IMR-90 (cell line): ENCODE measurements around the gene ATP9B. TPM values are rescaled to one million over a fixed set of nuclear protein-coding genes. Genes with fewer than 3 reads are reported as not detected.
A peak's percentile ranks its signal among the peaks of the same experiment; 100 is the strongest.

Experiments used
- ATAC-seq: fragments of 200-7000 bp; cut with Tn5 transposase; 2 replicates; pipeline ENCODE4 v1.9.1; 2020; ENCODE audit warnings: low read depth, mild to moderate bottlenecking, moderate library complexity
- BruUV-seq: library from RNA; stranded (reverse); fragments of 400-500 nt; replicated peaks from 2 replicates; lab custom pipeline; 2021; lab: Mats Ljungman, UMichigan
- CTCF ChIA-PET: fragments of 300-600 bp; formaldehyde crosslinking; extraction: SDS; loops from one replicate; lab custom pipeline; 2021; ENCODE audit warnings: antibody characterized with exemption; lab: Yijun Ruan, JAX
- POLR2A ChIA-PET: fragments of 300-600 bp; sonication (Branson Sonifier 250); formaldehyde crosslinking; loops from one replicate; lab custom pipeline; 2022; ENCODE audit warnings: antibody characterized with exemption; ENCODE audit not compliant: unreplicated experiment; lab: Charles Lee
- DNase-seq: peaks from one replicate; pipeline ENCODE4 v3.0.0; 2013
- H2AFZ ChIP-seq: replicated peaks from 2 replicates; pipeline ENCODE3; 2013; ENCODE audit warnings: low read length, mild to moderate bottlenecking; ENCODE audit not compliant: poor library complexity
- H2AK5ac ChIP-seq: 2 replicates; pipeline ENCODE4 v1.6.1; 2013; ENCODE audit warnings: low read depth, low read length, inconsistent platforms
- H2AK9ac ChIP-seq: replicated peaks from 2 replicates; pipeline ENCODE3; 2013; ENCODE audit warnings: mild to moderate bottlenecking, low read depth, low read length, moderate library complexity; ENCODE audit not compliant: poor library complexity
- H2BK120ac ChIP-seq: 2 replicates; pipeline ENCODE4 v1.6.1; 2013; ENCODE audit warnings: low read depth, low read length, inconsistent platforms
- H2BK15ac ChIP-seq: 3 replicates; pipeline ENCODE4 v1.6.1; 2013; ENCODE audit warnings: low read depth, low read length, inconsistent platforms
- H2BK20ac ChIP-seq: 2 replicates; pipeline ENCODE4 v1.6.1; 2013; ENCODE audit warnings: low read depth, mild to moderate bottlenecking, inconsistent platforms, low read length, moderate library complexity
- H2BK5ac ChIP-seq: 2 replicates; pipeline ENCODE4 v1.6.1; 2013; ENCODE audit warnings: mild to moderate bottlenecking, low read depth, low read length, inconsistent platforms; ENCODE audit not compliant: poor library complexity, severe bottlenecking
- H3K14ac ChIP-seq: replicated peaks from 2 replicates; pipeline ENCODE4 v1.6.1; 2013; ENCODE audit warnings: low read depth, low read length, inconsistent platforms
- H3K18ac ChIP-seq: 2 replicates; pipeline ENCODE4 v1.6.1; 2013; ENCODE audit warnings: low read depth, low read length, control low read depth
- H3K23ac ChIP-seq: 2 replicates; pipeline ENCODE4 v1.6.1; 2013; ENCODE audit warnings: low read depth, low read length, inconsistent platforms
- H3K27ac ChIP-seq: 2 replicates; pipeline ENCODE4 v1.5.1; 2013; ENCODE audit warnings: mild to moderate bottlenecking, control low read depth, low read length; ENCODE audit not compliant: insufficient read depth
- H3K27me3 ChIP-seq: 2 replicates; pipeline ENCODE4 v1.6.1; 2013; ENCODE audit warnings: low read length; ENCODE audit not compliant: control insufficient read depth, insufficient read depth
- H3K36me3 ChIP-seq: 2 replicates; pipeline ENCODE4 v1.6.1; 2013; ENCODE audit warnings: low read length, mixed read lengths; ENCODE audit not compliant: control insufficient read depth, insufficient read depth
- H3K4ac ChIP-seq: 2 replicates; pipeline ENCODE4 v1.6.1; 2013; ENCODE audit warnings: low read depth, low read length, inconsistent platforms
- H3K4me1 ChIP-seq: 2 replicates; pipeline ENCODE4 v1.6.1; 2013; ENCODE audit warnings: low read length, mixed read lengths; ENCODE audit not compliant: control insufficient read depth, insufficient read depth
- H3K4me2 ChIP-seq: 2 replicates; pipeline ENCODE4 v1.6.1; 2013; ENCODE audit warnings: low read depth, mild to moderate bottlenecking, control low read depth, low read length, moderate library complexity
- H3K4me3 ChIP-seq: 2 replicates; pipeline ENCODE4 v1.5.1; 2013; ENCODE audit warnings: low read depth, mild to moderate bottlenecking, control low read depth, low read length, moderate library complexity; ENCODE audit not compliant: insufficient read depth
- H3K56ac ChIP-seq: 2 replicates; pipeline ENCODE4 v1.6.1; 2013; ENCODE audit warnings: low read length, inconsistent platforms; ENCODE audit not compliant: insufficient read depth; ENCODE audit errors: extremely low read depth
- H3K79me1 ChIP-seq, 2 experiments: 2 replicates each; pipeline ENCODE4 v1.6.1; 2013; ENCODE audit warnings: low read length in 2 of 2, inconsistent platforms in 1 of 2, low read depth in 1 of 2
- H3K9ac ChIP-seq: 2 replicates; pipeline ENCODE4 v1.6.1; 2013; ENCODE audit warnings: low read depth, low read length, control low read depth
- H3K9me1 ChIP-seq: 2 replicates; pipeline ENCODE4 v1.6.1; 2013; ENCODE audit warnings: low read length, inconsistent platforms; ENCODE audit not compliant: insufficient read depth
- H3K9me3 ChIP-seq: 2 replicates; pipeline ENCODE4 v1.6.1; 2013; ENCODE audit warnings: low read length; ENCODE audit not compliant: control insufficient read depth, insufficient read depth
- H4K20me1 ChIP-seq: 2 replicates; pipeline ENCODE4 v1.6.1; 2013; ENCODE audit warnings: low read length, inconsistent platforms; ENCODE audit not compliant: insufficient read depth
- H4K5ac ChIP-seq: 2 replicates; pipeline ENCODE4 v1.6.1; 2013; ENCODE audit warnings: mild to moderate bottlenecking, low read depth, low read length, control low read depth
- H4K8ac ChIP-seq, 2 experiments: 2 replicates each; pipeline ENCODE4 v1.6.1; 2013; ENCODE audit warnings: low read depth in 2 of 2, low read length in 2 of 2, control low read depth in 1 of 2, inconsistent platforms in 1 of 2
- H4K91ac ChIP-seq: 2 replicates; pipeline ENCODE4 v1.6.1; 2013; ENCODE audit warnings: low read depth, low read length, inconsistent platforms; ENCODE audit not compliant: insufficient read depth
- BHLHE40 ChIP-seq: fragments of 150-350 bp; IDR thresholded peaks from 2 replicates; pipeline ENCODE4 v1.6.1; 2016; ENCODE audit warnings: mild to moderate bottlenecking, low read depth, low read length
- FOS ChIP-seq: fragments of 150-350 bp; IDR thresholded peaks from 2 replicates; pipeline ENCODE4 v1.6.1; 2016; ENCODE audit warnings: low read depth, low read length
- MAFK ChIP-seq: IDR thresholded peaks from 2 replicates; pipeline ENCODE4 v1.6.1; 2012; ENCODE audit warnings: low read depth, low read length, improper control_type of control experiment
- MAZ ChIP-seq: IDR thresholded peaks from 2 replicates; pipeline ENCODE4 v1.6.1; 2012; ENCODE audit warnings: low read depth, mild to moderate bottlenecking, low read length, improper control_type of control experiment, moderate library complexity, borderline replicate concordance
- MXI1 ChIP-seq: IDR thresholded peaks from 2 replicates; pipeline ENCODE4 v1.6.1; 2012; ENCODE audit warnings: low read depth, mild to moderate bottlenecking, low read length, moderate library complexity, borderline replicate concordance
- RFX5 ChIP-seq: IDR thresholded peaks from 2 replicates; pipeline ENCODE4 v1.8.0; 2012; ENCODE audit warnings: low read depth, mild to moderate bottlenecking, low read length, moderate library complexity
- SMC3 ChIP-seq: fragments of 150-350 bp; IDR thresholded peaks from 2 replicates; pipeline ENCODE4 v1.6.1; 2016; ENCODE audit warnings: low read depth, mild to moderate bottlenecking, antibody characterized with exemption, low read length, moderate library complexity
- WGBS, 2 experiments: methylation state at CpG; one replicate each; pipeline versions ENCODE4 v1.1.5 to v1.1.7; 2013; ENCODE audit warnings: missing lambda C conversion rate in 2 of 2; ENCODE audit not compliant: insufficient read length in 1 of 2; ENCODE audit errors: extremely low coverage in 2 of 2; 5-methylcytosine and 5-hydroxymethylcytosine counted together
- dilution Hi-C: fragments of 300-500 bp; cut with HindIII; formaldehyde crosslinking; loops from one replicate; pipeline ENCODE4 v1.14.3; 2018; ENCODE audit warnings: low sequenced_read_pairs; ENCODE audit not compliant: unreplicated experiment
- in situ Hi-C: fragments of 300-500 bp; cut with MboI; formaldehyde crosslinking; loops from 3 replicates; pipeline ENCODE4 v1.14.3; 2019; ENCODE audit warnings: low sequenced_read_pairs, inconsistent platforms, mixed read lengths
- intact Hi-C: fragments of 100-400 bp; cut with micrococcal nuclease; formaldehyde crosslinking; loops from 2 replicates; pipeline ENCODE4 v1.10.0; 2022
- polyA plus RNA-seq, 3 experiments: library from polyadenylated mRNA; depleted of rRNA; stranded (reverse); fragments of >200 nt; gene quantifications; 2 replicates each; pipeline ENCODE4 v1.2.3, GENCODE V29; 2012; ENCODE audit warnings: low replicate concordance in 1 of 3
- total RNA-seq: library from RNA; depleted of rRNA; stranded (reverse); fragments of >200 nt; gene quantifications from 2 replicates; pipeline ENCODE4 v1.2.3, GENCODE V29; 2012
- TF ChIP-seq, protein P1 (sequence below): conservative IDR thresholded peaks from 2 replicates; pipeline ENCODE4 v1.5.1; 2012; ENCODE audit warnings: mild to moderate bottlenecking, low read depth, low read length, improper control_type of control experiment
- TF ChIP-seq, protein P2 (sequence below): fragments of 150-350 bp; IDR thresholded peaks from 2 replicates; pipeline ENCODE4 v1.6.1; 2017; ENCODE audit warnings: mild to moderate bottlenecking, antibody characterized with exemption, low read length, low read depth

Gene ATP9B
- total and polyA plus RNA-seq, 2 of the 4 experiments (the other 2 are of a cell fraction): 11.0 to 11.5 TPM

- intact Hi-C loops: no loop called here
- no peaks in the 10 kb centered on the region for H3K36me3 ChIP-seq
- POLR2A ChIA-PET: no interaction called here
- H3K4me2 ChIP-seq: no peak overlapping the region
- dilution Hi-C loops: no loop called here
- no peak overlapping the region for H2BK20ac ChIP-seq
- in situ Hi-C loops: no loop called here
- no peak overlapping the region for H3K27ac ChIP-seq
- BruUV-seq: no TSS peak
- TF ChIP-seq FOS: no peak
- TF ChIP-seq MAFK: no peak
- no peak for TF ChIP-seq MXI1
- TF ChIP-seq MAZ: no peak
- no peak for TF ChIP-seq BHLHE40
- TF ChIP-seq, protein P1, sequence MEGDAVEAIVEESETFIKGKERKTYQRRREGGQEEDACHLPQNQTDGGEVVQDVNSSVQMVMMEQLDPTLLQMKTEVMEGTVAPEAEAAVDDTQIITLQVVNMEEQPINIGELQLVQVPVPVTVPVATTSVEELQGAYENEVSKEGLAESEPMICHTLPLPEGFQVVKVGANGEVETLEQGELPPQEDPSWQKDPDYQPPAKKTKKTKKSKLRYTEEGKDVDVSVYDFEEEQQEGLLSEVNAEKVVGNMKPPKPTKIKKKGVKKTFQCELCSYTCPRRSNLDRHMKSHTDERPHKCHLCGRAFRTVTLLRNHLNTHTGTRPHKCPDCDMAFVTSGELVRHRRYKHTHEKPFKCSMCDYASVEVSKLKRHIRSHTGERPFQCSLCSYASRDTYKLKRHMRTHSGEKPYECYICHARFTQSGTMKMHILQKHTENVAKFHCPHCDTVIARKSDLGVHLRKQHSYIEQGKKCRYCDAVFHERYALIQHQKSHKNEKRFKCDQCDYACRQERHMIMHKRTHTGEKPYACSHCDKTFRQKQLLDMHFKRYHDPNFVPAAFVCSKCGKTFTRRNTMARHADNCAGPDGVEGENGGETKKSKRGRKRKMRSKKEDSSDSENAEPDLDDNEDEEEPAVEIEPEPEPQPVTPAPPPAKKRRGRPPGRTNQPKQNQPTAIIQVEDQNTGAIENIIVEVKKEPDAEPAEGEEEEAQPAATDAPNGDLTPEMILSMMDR: no peak
- no peak for TF ChIP-seq RFX5
- TF ChIP-seq, protein P2, sequence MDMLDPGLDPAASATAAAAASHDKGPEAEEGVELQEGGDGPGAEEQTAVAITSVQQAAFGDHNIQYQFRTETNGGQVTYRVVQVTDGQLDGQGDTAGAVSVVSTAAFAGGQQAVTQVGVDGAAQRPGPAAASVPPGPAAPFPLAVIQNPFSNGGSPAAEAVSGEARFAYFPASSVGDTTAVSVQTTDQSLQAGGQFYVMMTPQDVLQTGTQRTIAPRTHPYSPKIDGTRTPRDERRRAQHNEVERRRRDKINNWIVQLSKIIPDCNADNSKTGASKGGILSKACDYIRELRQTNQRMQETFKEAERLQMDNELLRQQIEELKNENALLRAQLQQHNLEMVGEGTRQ: no peak
- TF ChIP-seq SMC3: no peak
- peaks cover 4% of the 10 kb centered on the region; the same call in 1 of the 2 replicates for H3K27me3 ChIP-seq
- H2BK120ac ChIP-seq: no peak overlapping the region
- H3K9me3 ChIP-seq: no peaks in the 10 kb centered on the region
- ATAC-seq (no peak), DNase-seq (no peak)
- no peak overlapping the region for H3K23ac ChIP-seq
- no peak overlapping the region for H2AK5ac ChIP-seq
- no peak overlapping the region for H3K56ac ChIP-seq
- H3K9ac ChIP-seq: no peak overlapping the region
- H2BK5ac ChIP-seq: no peak overlapping the region
- H3K4me1 ChIP-seq: peaks cover 1% of the 10 kb centered on the region; the same call in 1 of the 2 replicates
- H4K5ac ChIP-seq: no peak overlapping the region
- H3K4me3 ChIP-seq: no peak overlapping the region
- H3K18ac ChIP-seq: no peak overlapping the region
- no peak overlapping the region for H3K14ac ChIP-seq
- no peak overlapping the region for H4K8ac ChIP-seq
- no peak overlapping the region for H4K91ac ChIP-seq
- peak overlapping the region; percentile 76 for H2AK9ac ChIP-seq
- 95% methylated on average over 16 of the region's 32 CpGs; no CpG with 5 or more reads in 1 of the 2 experiments for WGBS, 2 experiments
- H2BK15ac ChIP-seq: no peak overlapping the region
- H3K79me1 ChIP-seq: no peaks in the 10 kb centered on the region
- H4K20me1 ChIP-seq: no peaks in the 10 kb centered on the region
- CTCF ChIA-PET: interaction anchor here (1.1 kb wide), 1 partner anchor 11 kb away, joined by 3 read pairs; no protein-coding TSS in a partner anchor
- no peak overlapping the region for H2AFZ ChIP-seq
- H3K4ac ChIP-seq: no peak overlapping the region
- H3K9me1 ChIP-seq: no peaks in the 10 kb centered on the region
These were observed 332.5 kb downstream of the ATP9B start for GRCh38 chr18:79401494-79402208.
